ENCODE results near the gene AEBP2.

GRCh38 chr12:19542606-19543005, 103.3 kb downstream of the AEBP2 start:
- TF ChIP-seq EZH2 (IDR thresholded peaks at IDR 0.05; ENCODE audit: low read depth): no peak
- TF ChIP-seq, protein P1, sequence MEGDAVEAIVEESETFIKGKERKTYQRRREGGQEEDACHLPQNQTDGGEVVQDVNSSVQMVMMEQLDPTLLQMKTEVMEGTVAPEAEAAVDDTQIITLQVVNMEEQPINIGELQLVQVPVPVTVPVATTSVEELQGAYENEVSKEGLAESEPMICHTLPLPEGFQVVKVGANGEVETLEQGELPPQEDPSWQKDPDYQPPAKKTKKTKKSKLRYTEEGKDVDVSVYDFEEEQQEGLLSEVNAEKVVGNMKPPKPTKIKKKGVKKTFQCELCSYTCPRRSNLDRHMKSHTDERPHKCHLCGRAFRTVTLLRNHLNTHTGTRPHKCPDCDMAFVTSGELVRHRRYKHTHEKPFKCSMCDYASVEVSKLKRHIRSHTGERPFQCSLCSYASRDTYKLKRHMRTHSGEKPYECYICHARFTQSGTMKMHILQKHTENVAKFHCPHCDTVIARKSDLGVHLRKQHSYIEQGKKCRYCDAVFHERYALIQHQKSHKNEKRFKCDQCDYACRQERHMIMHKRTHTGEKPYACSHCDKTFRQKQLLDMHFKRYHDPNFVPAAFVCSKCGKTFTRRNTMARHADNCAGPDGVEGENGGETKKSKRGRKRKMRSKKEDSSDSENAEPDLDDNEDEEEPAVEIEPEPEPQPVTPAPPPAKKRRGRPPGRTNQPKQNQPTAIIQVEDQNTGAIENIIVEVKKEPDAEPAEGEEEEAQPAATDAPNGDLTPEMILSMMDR (conservative IDR thresholded peaks at IDR 0.05): no peak
